Activated CD8-positive, alpha-beta T cell treated with anti-CD3 and anti-CD28 coated beads for 36 hours (primary cell): ENCODE results near the gene DPP9. TPM values are rescaled to one million over a fixed set of nuclear protein-coding genes. Genes with fewer than 3 reads are reported as not detected.
A peak's percentile ranks its signal among the peaks of the same experiment; 100 is the strongest.

Source experiments
- ATAC-seq: fragments of 200-7000 bp; cut with Tn5 transposase; one replicate; pipeline ENCODE4 v1.10.0; 2021; ENCODE audit warnings: mild to moderate bottlenecking, moderate library complexity
- CTCF ChIA-PET: fragments of 350-600 bp; sonication (Branson Sonifier 250); formaldehyde crosslinking; loops from one replicate; lab custom pipeline; 2021; ENCODE audit warnings: antibody characterized with exemption; lab: Charles Lee
- POLR2A ChIA-PET: fragments of 350-600 bp; sonication (Branson Sonifier 250); formaldehyde crosslinking; loops from one replicate; lab custom pipeline; 2021; ENCODE audit warnings: antibody characterized with exemption; lab: Charles Lee
- DNase-seq: peaks from one replicate; pipeline ENCODE4 v3.0.0-alpha.2; 2020
- H3K27ac Mint-ChIP-seq: one replicate; pipeline ENCODE4 v1.8.0; 2021; ENCODE audit warnings: mild to moderate bottlenecking, mixed read lengths
- H3K27me3 Mint-ChIP-seq: one replicate; pipeline ENCODE4 v1.8.0; 2021; ENCODE audit warnings: mixed read lengths
- H3K36me3 Mint-ChIP-seq: one replicate; pipeline ENCODE4 v1.8.0; 2021; ENCODE audit warnings: low read depth, mixed read lengths
- H3K4me1 Mint-ChIP-seq: one replicate; pipeline ENCODE4 v1.8.0; 2021; ENCODE audit warnings: low read depth, mixed read lengths
- H3K4me3 Mint-ChIP-seq: one replicate; pipeline ENCODE4 v1.8.0; 2021; ENCODE audit warnings: mild to moderate bottlenecking, moderate library complexity, mixed read lengths
- H3K9me3 Mint-ChIP-seq: one replicate; pipeline ENCODE4 v1.8.0; 2021; ENCODE audit warnings: mixed read lengths
- intact Hi-C: fragments of 100-400 bp; cut with micrococcal nuclease; formaldehyde crosslinking; loops from one replicate; pipeline ENCODE4 v1.10.0; 2022
- total RNA-seq, 2 experiments: library from RNA; stranded (reverse); gene quantifications; one replicate each; pipeline ENCODE4 v1.2.3, GENCODE V29; 2021
- TF ChIP-seq, protein P1 (sequence below): fragments of 200-600 bp; IDR thresholded peaks from one replicate; pipeline ENCODE4 v1.8.0; 2022; ENCODE audit warnings: antibody characterized with exemption, mild to moderate bottlenecking

DPP9 gene
- total RNA-seq, 2 experiments from 2014 or later = 60.4 to 64.0 TPM

DNA sequence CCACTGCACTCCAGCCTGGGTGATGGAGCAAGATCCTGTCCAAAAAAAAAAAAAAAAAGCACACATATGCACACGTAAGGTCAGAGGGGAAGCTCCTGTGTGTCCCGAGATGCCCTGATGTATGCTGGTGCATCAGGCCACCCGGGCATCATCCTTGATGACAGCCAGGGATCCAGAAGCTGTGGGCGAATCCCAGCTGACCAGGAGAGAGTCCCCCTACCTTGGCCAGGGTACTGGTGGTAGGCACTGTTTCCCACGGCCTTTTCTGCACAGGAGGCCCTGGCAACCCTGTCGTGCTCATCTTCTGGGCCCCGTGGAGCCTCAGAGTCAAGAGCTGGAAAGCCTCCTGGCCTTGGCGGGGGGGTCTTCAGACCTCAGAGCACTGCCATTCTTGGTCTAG lies 67.5 kb downstream of the DPP9 start:
- no peak overlapping the region for H3K4me3 Mint-ChIP-seq
- H3K4me1 Mint-ChIP-seq = peaks cover under 1% of the 10 kb centered on the region
- TF ChIP-seq, protein P1, sequence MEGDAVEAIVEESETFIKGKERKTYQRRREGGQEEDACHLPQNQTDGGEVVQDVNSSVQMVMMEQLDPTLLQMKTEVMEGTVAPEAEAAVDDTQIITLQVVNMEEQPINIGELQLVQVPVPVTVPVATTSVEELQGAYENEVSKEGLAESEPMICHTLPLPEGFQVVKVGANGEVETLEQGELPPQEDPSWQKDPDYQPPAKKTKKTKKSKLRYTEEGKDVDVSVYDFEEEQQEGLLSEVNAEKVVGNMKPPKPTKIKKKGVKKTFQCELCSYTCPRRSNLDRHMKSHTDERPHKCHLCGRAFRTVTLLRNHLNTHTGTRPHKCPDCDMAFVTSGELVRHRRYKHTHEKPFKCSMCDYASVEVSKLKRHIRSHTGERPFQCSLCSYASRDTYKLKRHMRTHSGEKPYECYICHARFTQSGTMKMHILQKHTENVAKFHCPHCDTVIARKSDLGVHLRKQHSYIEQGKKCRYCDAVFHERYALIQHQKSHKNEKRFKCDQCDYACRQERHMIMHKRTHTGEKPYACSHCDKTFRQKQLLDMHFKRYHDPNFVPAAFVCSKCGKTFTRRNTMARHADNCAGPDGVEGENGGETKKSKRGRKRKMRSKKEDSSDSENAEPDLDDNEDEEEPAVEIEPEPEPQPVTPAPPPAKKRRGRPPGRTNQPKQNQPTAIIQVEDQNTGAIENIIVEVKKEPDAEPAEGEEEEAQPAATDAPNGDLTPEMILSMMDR = no peak
- H3K27ac Mint-ChIP-seq = no peak overlapping the region
- ATAC-seq (no peak), DNase-seq (no peak)
- intact Hi-C loops = no loop called here
- no peaks in the 10 kb centered on the region for H3K9me3 Mint-ChIP-seq
- ChIA-PET POLR2A (interaction anchor here (1.6 kb wide), 1 partner anchor 8 kb away, joined by 5 read pairs; no protein-coding TSS in a partner anchor), CTCF (interaction anchor here (2.1 kb wide), 1 partner anchor 20 kb away, joined by 6 read pairs; no protein-coding TSS in a partner anchor)
- H3K27me3 Mint-ChIP-seq = no peaks in the 10 kb centered on the region
- peaks cover 25% of the 10 kb centered on the region for H3K36me3 Mint-ChIP-seq

DNA sequence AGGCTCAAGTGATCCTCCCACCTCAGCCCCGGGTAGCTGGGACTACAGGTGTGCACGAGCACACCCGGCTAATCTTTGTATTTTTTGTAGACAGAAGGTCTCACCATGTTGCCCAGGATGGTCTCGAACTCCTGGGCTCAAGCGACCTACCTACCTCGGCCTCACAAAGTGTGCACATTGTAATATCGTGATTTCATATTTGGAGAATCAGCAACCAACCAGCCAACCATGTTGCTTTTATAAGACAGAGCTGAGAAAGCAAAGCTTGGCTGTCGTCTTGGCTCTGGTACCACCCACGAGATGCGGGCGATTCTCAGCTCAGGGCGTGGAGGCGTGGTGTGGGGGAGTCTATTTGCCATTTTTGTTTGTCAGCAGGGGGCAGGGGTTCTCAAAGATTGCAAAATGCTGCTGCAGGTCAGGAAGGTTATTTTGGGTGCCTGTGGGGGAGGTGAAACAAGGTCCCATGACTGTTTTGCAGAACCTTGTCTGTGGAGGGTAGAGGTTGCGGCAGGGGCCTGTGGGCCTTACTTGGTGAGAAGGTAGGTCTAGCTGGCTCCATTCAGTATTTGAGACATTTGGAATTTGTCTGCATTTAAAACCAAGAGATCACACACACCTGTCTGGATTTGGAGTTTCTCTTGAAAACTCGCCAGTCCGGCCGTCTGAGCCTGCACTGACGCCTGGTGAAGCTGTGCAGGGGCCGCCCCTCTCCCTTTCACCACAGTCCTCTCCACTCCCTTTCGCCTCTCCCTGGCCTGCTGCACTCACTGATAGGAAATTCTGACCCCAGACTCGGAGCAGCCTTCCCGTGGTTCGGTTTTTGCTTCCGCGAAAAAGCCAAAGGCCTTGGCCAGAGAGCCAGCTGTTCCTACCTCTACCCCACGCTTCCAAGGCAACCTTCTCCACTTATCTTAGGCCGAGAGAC lies 68.9 kb downstream of the DPP9 start:
- Mint-ChIP-seq H3K27me3 (no peaks in the 10 kb centered on the region), H3K4me1 (no peaks in the 10 kb centered on the region), H3K36me3 (peaks cover 21% of the 10 kb centered on the region), H3K27ac (peak overlapping the region; percentile 39), H3K4me3 (no peak overlapping the region), H3K9me3 (no peaks in the 10 kb centered on the region)
- intact Hi-C loops = no loop called here
- ChIA-PET POLR2A (interaction anchor here (0.9 to 1.6 kb wide), 4 partner anchors 10 to 669 kb away, joined by 3 to 5 read pairs (median 3); partner anchors contain the start of genes EEF2 and PLIN3), CTCF (interaction anchor here (0.6 to 2.1 kb wide), 2 partner anchors 18 to 61 kb away, joined by 3 to 6 read pairs; no protein-coding TSS in a partner anchor)
- no peak for ATAC-seq
- TF ChIP-seq, protein P1 = no peak
- DNase-seq = no peak

DNA sequence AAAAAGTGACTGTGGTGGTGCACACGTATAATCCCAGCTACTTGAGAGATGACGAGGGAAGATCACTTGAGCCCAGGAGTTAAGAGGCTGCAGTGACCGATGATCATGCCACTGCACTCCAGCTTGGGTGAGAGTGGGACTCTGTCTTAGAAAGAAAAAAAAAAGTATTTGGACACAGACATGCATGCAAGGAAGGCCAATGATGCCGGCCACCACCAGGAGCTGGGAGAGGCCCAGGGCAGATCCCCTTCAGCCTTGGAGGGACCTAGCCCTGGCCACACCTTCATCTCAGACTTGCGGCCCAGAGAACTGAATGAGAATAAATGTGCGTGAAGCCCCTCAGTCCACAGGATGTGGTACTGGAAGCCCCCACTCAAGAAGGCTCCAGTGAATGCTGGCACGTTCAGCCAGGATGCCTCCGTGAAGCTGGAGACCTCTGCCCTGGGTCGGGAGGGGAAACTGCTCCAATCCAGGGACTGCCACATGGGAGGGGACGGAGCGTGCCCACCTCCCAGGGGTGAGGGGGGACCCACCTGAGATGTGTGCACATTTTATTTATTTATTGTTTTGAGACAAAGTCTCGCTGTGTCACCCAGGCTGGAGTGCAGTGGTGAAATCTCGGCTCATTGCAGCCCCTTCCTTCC lies 69.7 kb downstream of the DPP9 start:
- TF ChIP-seq, protein P1 = no peak
- ChIA-PET CTCF (interaction anchor here (0.6 to 2.1 kb wide), 2 partner anchors 17 to 60 kb away, joined by 3 to 6 read pairs; no protein-coding TSS in a partner anchor), POLR2A (interaction anchor here (0.9 kb wide), 2 partner anchors 14 to 214 kb away, joined by 3 read pairs; partner anchors contain the start of gene PLIN3)
- ATAC-seq (no peak), DNase-seq (no peak)
- Mint-ChIP-seq H3K4me3 (no peak overlapping the region), H3K27me3 (no peaks in the 10 kb centered on the region), H3K36me3 (peaks cover 17% of the 10 kb centered on the region), H3K27ac (no peak overlapping the region), H3K9me3 (no peaks in the 10 kb centered on the region), H3K4me1 (no peaks in the 10 kb centered on the region)
- intact Hi-C loops = no loop called here

DNA sequence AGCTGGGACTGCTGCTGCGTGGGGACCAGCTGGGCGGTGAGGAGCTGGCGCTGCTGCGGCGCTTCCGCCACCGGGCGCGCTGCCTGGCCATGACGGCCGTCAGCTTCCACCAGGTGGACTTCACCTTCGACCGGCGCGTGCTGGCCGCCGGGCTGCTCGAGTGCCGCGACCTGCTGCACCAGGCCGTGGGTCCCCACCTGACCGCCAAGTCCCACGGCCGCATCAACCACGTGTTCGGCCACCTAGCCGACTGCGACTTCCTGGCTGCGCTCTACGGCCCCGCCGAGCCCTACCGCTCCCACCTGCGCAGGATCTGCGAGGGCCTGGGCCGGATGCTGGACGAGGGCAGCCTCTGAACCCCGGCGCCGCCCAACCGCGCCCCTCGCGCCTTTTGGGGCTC lies 71.6 kb downstream of the DPP9 start:
- POLR2A ChIA-PET = no interaction called here
- no peaks in the 10 kb centered on the region for H3K4me1 Mint-ChIP-seq
- intact Hi-C loops = no loop called here
- TF ChIP-seq, protein P1 = no peak
- no peaks in the 10 kb centered on the region for H3K9me3 Mint-ChIP-seq
- H3K27ac Mint-ChIP-seq = no peak overlapping the region
- H3K36me3 Mint-ChIP-seq = peaks cover 9% of the 10 kb centered on the region
- ATAC-seq = no peak
- H3K4me3 Mint-ChIP-seq = no peak overlapping the region
- no peaks in the 10 kb centered on the region for H3K27me3 Mint-ChIP-seq
- CTCF ChIA-PET = no interaction called here
- no peak for DNase-seq
